Lung (tissue), 12 donors: ENCODE results near the gene ARMH2. TPM values are rescaled to one million over a fixed set of nuclear protein-coding genes. Genes with fewer than 3 reads are reported as not detected.

ENCODE experiments used
- ATAC-seq: fragments of 200-7000 bp; cut with Tn5 transposase; one replicate; pipeline ENCODE4 v1.9.1; 2020; ENCODE audit warnings: moderate number of reproducible peaks; ENCODE audit not compliant: insufficient read depth, low FRiP score
- DNase-seq, 3 donors: peaks; one replicate each; pipeline ENCODE4 v3.0.0-alpha.2; 2013 to 2017
- H3K27ac ChIP-seq, 2 donors: one replicate each; pipeline ENCODE4 v1.5.1; 2013; ENCODE audit warnings: mild to moderate bottlenecking in 2 of 2, moderate library complexity in 2 of 2, control low read depth in 1 of 2, inconsistent platforms in 1 of 2, low read depth in 1 of 2, low read length in 1 of 2
- H3K27me3 ChIP-seq, 3 donors: one replicate each; pipeline ENCODE4 v1.5.1; 2013; ENCODE audit warnings: low read length in 2 of 3; ENCODE audit not compliant: control insufficient read depth in 3 of 3, insufficient read depth in 3 of 3
- H3K36me3 ChIP-seq, 4 donors: one replicate each; pipeline ENCODE4 v1.5.1; 2013; ENCODE audit warnings: low read length in 4 of 4, mild to moderate bottlenecking in 1 of 4, moderate library complexity in 1 of 4; ENCODE audit not compliant: control insufficient read depth in 4 of 4, insufficient read depth in 4 of 4
- H3K4me1 ChIP-seq, 5 donors: one replicate each; pipeline ENCODE4 v1.5.1; 2013; ENCODE audit warnings: low read length in 5 of 5, mild to moderate bottlenecking in 2 of 5, moderate library complexity in 1 of 5; ENCODE audit not compliant: control insufficient read depth in 5 of 5, insufficient read depth in 5 of 5
- H3K4me3 ChIP-seq: one replicate; pipeline ENCODE4 v1.5.1; 2013; ENCODE audit warnings: mild to moderate bottlenecking, control low read depth, moderate library complexity
- H3K9ac ChIP-seq, 2 donors: one replicate each; pipeline ENCODE4 v1.5.1; 2013; ENCODE audit warnings: low read length in 2 of 2, control low read depth in 1 of 2; ENCODE audit not compliant: insufficient read depth in 1 of 2
- H3K9me3 ChIP-seq, 4 donors: one replicate each; pipeline ENCODE4 v1.5.1; 2013; ENCODE audit warnings: low read length in 3 of 4, mild to moderate bottlenecking in 1 of 4, moderate library complexity in 1 of 4; ENCODE audit not compliant: control insufficient read depth in 4 of 4, insufficient read depth in 3 of 4
- CTCF ChIP-seq: IDR thresholded peaks from 2 replicates; pipeline ENCODE4 v1.5.1; 2012; ENCODE audit warnings: mild to moderate bottlenecking; ENCODE audit errors: control extremely low read depth, extremely low read depth
- WGBS, 2 donors: extraction: QIAGEN DNeasy Blood & Tissue Kit; methylation state at CpG; one replicate each; pipeline ENCODE4 v1.1.7; 2013; 5-methylcytosine and 5-hydroxymethylcytosine counted together
- polyA plus RNA-seq, 2 donors: library from polyadenylated mRNA; stranded (reverse); fragments of 200-250 nt; gene quantifications; one replicate each; pipeline ENCODE4 v1.2.1, GENCODE V29; 2013
- total RNA-seq, 2 donors: library from RNA; depleted of rRNA in 1 of 2; stranded (reverse); fragments of >200 nt in 1 of 2; gene quantifications; one replicate each; pipeline ENCODE4 v1.2.1, GENCODE V29; 2014 to 2021
- donor health status: control.
- donor health status: control.
- donor health status: Bipolar disorder and iron deficiency.
- donor health status: healthy.
- donor health status: DM: yes; HTN: yes; CAD: no.

The ARMH2 gene
- total and polyA plus RNA-seq, 4 donors = 0.56 to 3.2 (median 1.3) TPM

GRCh38 chr6:24763578-24763977, 35.1 kb downstream of the ARMH2 start:
- Histone ChIP-seq H3K36me3 (no peaks in the 10 kb centered on the region), H3K27ac (no peak overlapping the region), H3K9me3 (no peaks in the 10 kb centered on the region), H3K27me3 (no peaks in the 10 kb centered on the region), H3K4me1 (peaks cover 0 to 8% (median 0%) of the 10 kb centered on the region in 5 donors), H3K9ac (no peak overlapping the region), H3K4me3 (no peak overlapping the region)
- peak; percentile 29 to 82 (median 52) for DNase-seq
- ATAC-seq = peak; percentile 28
- no peak for TF ChIP-seq CTCF
- WGBS, 2 donors = 58 to 81% methylated on average over 3 of the region's 3 CpGs

GRCh38 chr6:24761851-24762250, 36.9 kb downstream of the ARMH2 start:
- no peak for TF ChIP-seq CTCF

GRCh38 chr6:24761193-24761835, 37.4 kb downstream of the ARMH2 start:
- no peaks in the 10 kb centered on the region for H3K36me3 ChIP-seq
- H3K4me1 ChIP-seq = peaks cover 0 to 13% (median 0%) of the 10 kb centered on the region in 5 donors
- WGBS, 2 donors = 91 to 93% methylated on average over 17 of the region's 17 CpGs
- no peak overlapping the region for H3K27ac ChIP-seq
- no peaks in the 10 kb centered on the region for H3K27me3 ChIP-seq
- no peaks in the 10 kb centered on the region for H3K9me3 ChIP-seq
- TF ChIP-seq CTCF = no peak
- no peak overlapping the region for H3K4me3 ChIP-seq
- no peak for DNase-seq
- ATAC-seq = no peak
- H3K9ac ChIP-seq = no peak overlapping the region

More at GRCh38 chr6:24761851-24762250, 36.9 kb downstream of the ARMH2 start:
- Histone ChIP-seq H3K27ac (no peak overlapping the region), H3K4me3 (no peak overlapping the region), H3K4me1 (peaks cover 0 to 13% (median 0%) of the 10 kb centered on the region in 5 donors), H3K9me3 (no peaks in the 10 kb centered on the region), H3K36me3 (no peaks in the 10 kb centered on the region), H3K27me3 (no peaks in the 10 kb centered on the region), H3K9ac (no peak overlapping the region)
- DNase-seq (no peak), ATAC-seq (no peak)

GRCh38 chr6:24760210-24760609, 38.5 kb downstream of the ARMH2 start:
- Histone ChIP-seq H3K27ac (no peak overlapping the region), H3K27me3 (no peaks in the 10 kb centered on the region), H3K4me1 (peaks cover 0 to 13% (median 0%) of the 10 kb centered on the region in 5 donors), H3K4me3 (no peak overlapping the region), H3K9ac (no peak overlapping the region), H3K36me3 (no peaks in the 10 kb centered on the region), H3K9me3 (no peaks in the 10 kb centered on the region)
- no peak for ATAC-seq
- DNase-seq = no peak
- no peak for TF ChIP-seq CTCF
- WGBS, 2 donors = 95 to 97% methylated on average over 5 of the region's 5 CpGs
